Memory B cell (primary cell): ENCODE results near the gene BICC1.

Experiments used
- ATAC-seq: fragments of 150-1000 bp; cut with Tn5 transposase; 2 replicates; pipeline ENCODE4 v1.10.0; 2021; ENCODE audit warnings: low read depth, mild to moderate bottlenecking, moderate library complexity
- DNase-seq, 2 donors: peaks; one replicate each; pipeline ENCODE4 v3.0.0; 2022; ENCODE audit warnings: low spot score in 2 of 2
- H3K27ac Mint-ChIP-seq: one replicate; pipeline ENCODE4 v1.8.0; 2022; ENCODE audit warnings: mild to moderate bottlenecking, moderate library complexity, mixed read lengths
- H3K27me3 Mint-ChIP-seq: one replicate; pipeline ENCODE4 v1.8.0; 2022; ENCODE audit warnings: mixed read lengths
- H3K36me3 Mint-ChIP-seq: one replicate; pipeline ENCODE4 v1.8.0; 2022; ENCODE audit warnings: mild to moderate bottlenecking, mixed read lengths
- H3K4me1 Mint-ChIP-seq: one replicate; pipeline ENCODE4 v1.8.0; 2022; ENCODE audit warnings: mixed read lengths
- H3K4me3 Mint-ChIP-seq: one replicate; pipeline ENCODE4 v1.8.0; 2022; ENCODE audit warnings: mild to moderate bottlenecking, moderate library complexity, mixed read lengths
- H3K9me3 Mint-ChIP-seq: one replicate; pipeline ENCODE4 v1.8.0; 2022; ENCODE audit warnings: mixed read lengths

BICC1 gene

GRCh38 chr10:58531084-58531695 lies 18.5 kb downstream of the BICC1 start:
- Mint-ChIP-seq H3K4me3 (no peak overlapping the region), H3K9me3 (peaks cover 5% of the 10 kb centered on the region), H3K36me3 (no peaks in the 10 kb centered on the region), H3K27ac (no peak overlapping the region), H3K4me1 (no peaks in the 10 kb centered on the region), H3K27me3 (no peaks in the 10 kb centered on the region)
- ATAC-seq = peak; percentile 51
- peak; percentile 28 to 30 for DNase-seq

- Mint-ChIP-seq H3K36me3 (no peaks in the 10 kb centered on the region), H3K4me1 (no peaks in the 10 kb centered on the region), H3K9me3 (peaks cover 7% of the 10 kb centered on the region), H3K4me3 (no peak overlapping the region), H3K27ac (no peak overlapping the region), H3K27me3 (no peaks in the 10 kb centered on the region)
- DNase-seq (no peak), ATAC-seq (no peak)
Observed at GRCh38 chr10:58535311-58535710, 22.6 kb downstream of the BICC1 start.

GRCh38 chr10:58543141-58543540 lies 30.5 kb downstream of the BICC1 start:
- H3K27ac Mint-ChIP-seq = no peak overlapping the region
- DNase-seq = no peak
- no peaks in the 10 kb centered on the region for H3K4me1 Mint-ChIP-seq
- ATAC-seq = no peak
- no peaks in the 10 kb centered on the region for H3K27me3 Mint-ChIP-seq
- H3K36me3 Mint-ChIP-seq = no peaks in the 10 kb centered on the region
- no peaks in the 10 kb centered on the region for H3K9me3 Mint-ChIP-seq
- H3K4me3 Mint-ChIP-seq = no peak overlapping the region

GRCh38 chr10:58544135-58544534 lies 31.5 kb downstream of the BICC1 start:
- no peak for ATAC-seq
- no peak for DNase-seq
- no peak overlapping the region for H3K4me3 Mint-ChIP-seq
- no peaks in the 10 kb centered on the region for H3K4me1 Mint-ChIP-seq
- H3K9me3 Mint-ChIP-seq = no peaks in the 10 kb centered on the region
- H3K36me3 Mint-ChIP-seq = no peaks in the 10 kb centered on the region
- no peak overlapping the region for H3K27ac Mint-ChIP-seq
- no peaks in the 10 kb centered on the region for H3K27me3 Mint-ChIP-seq

DNA sequence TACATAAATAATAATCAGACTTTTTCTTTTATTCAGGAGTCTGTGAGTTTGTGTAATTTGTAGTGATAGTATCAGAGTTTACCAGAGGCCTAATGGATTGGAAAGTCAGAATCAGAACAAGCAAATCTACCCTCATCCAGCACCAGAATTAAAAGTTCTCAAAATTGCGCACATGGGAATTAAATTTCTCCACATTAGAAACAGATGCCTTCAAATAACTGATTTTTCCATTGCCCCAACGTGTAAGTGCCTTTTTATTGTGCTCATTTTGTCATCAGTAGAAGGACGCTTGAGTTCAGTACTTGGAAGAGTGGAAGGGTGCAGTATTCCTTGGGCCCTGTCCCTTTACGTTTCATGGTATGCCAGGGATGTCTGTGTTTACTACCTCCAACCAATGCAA lies 32.8 kb downstream of the BICC1 start:
- H3K4me1 Mint-ChIP-seq = no peaks in the 10 kb centered on the region
- no peak for DNase-seq
- ATAC-seq = no peak
- no peaks in the 10 kb centered on the region for H3K36me3 Mint-ChIP-seq
- H3K4me3 Mint-ChIP-seq = no peak overlapping the region
- H3K27me3 Mint-ChIP-seq = no peaks in the 10 kb centered on the region
- no peak overlapping the region for H3K27ac Mint-ChIP-seq
- no peaks in the 10 kb centered on the region for H3K9me3 Mint-ChIP-seq

- no peaks in the 10 kb centered on the region for H3K27me3 Mint-ChIP-seq
- H3K4me1 Mint-ChIP-seq = no peaks in the 10 kb centered on the region
- no peak for ATAC-seq
- no peak overlapping the region for H3K4me3 Mint-ChIP-seq
- H3K36me3 Mint-ChIP-seq = no peaks in the 10 kb centered on the region
- H3K27ac Mint-ChIP-seq = no peak overlapping the region
- no peak for DNase-seq
- H3K9me3 Mint-ChIP-seq = no peaks in the 10 kb centered on the region
Observed at GRCh38 chr10:58546137-58546536, 33.5 kb downstream of the BICC1 start.

- Mint-ChIP-seq H3K27me3 (no peaks in the 10 kb centered on the region), H3K36me3 (no peaks in the 10 kb centered on the region), H3K4me1 (no peaks in the 10 kb centered on the region), H3K9me3 (no peaks in the 10 kb centered on the region), H3K4me3 (no peak overlapping the region), H3K27ac (no peak overlapping the region)
- DNase-seq (no peak), ATAC-seq (no peak)
Observed at GRCh38 chr10:58546722-58547445, 34.2 kb downstream of the BICC1 start.

DNA sequence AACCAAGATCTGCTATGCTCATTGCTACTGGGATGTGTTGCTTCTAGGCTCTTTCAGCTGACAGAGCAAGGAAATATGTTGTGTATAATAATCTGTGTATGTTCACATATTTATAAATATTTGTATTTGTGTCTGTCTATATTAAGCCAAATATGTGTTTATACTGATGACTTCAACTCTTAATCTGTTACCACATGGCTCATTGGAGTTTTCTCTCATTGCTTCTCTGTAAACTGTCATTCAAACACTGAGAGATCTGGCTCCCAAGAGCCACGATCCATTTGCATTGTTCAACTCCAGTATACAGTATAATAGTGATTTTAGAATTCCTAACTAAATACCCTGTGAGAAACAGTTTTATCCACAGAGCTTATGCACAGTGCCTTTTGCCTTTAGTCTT lies 35.3 kb downstream of the BICC1 start:
- no peak overlapping the region for H3K27ac Mint-ChIP-seq

DNA sequence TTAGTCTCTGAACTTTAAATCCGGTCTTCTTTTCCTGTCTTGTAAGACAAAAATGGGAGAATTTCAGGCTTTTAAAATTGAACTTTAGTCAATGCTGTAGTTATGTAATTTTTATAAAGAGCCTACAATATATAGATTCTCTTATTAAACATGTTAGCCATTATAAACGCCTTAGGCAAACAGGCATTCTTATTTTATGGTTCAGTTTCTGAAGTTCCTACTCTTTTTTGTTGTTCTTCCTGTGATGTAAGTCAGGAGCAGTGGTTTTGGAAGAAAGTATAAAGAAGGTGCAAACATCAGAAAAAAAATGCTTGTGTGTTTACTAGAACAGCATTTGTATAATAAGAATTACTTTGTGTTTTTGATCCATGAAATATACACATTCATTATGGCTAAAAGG lies 41.6 kb downstream of the BICC1 start:
- no peak for ATAC-seq
- DNase-seq = no peak
- no peak overlapping the region for H3K27ac Mint-ChIP-seq
- H3K4me1 Mint-ChIP-seq = no peaks in the 10 kb centered on the region
- no peaks in the 10 kb centered on the region for H3K27me3 Mint-ChIP-seq
- no peak overlapping the region for H3K4me3 Mint-ChIP-seq
- H3K36me3 Mint-ChIP-seq = no peaks in the 10 kb centered on the region
- H3K9me3 Mint-ChIP-seq = peaks cover 5% of the 10 kb centered on the region

More for the DNA sequence above, 35.3 kb downstream of the BICC1 start:
- DNase-seq = no peak
- Mint-ChIP-seq H3K4me3 (no peak overlapping the region), H3K36me3 (no peaks in the 10 kb centered on the region), H3K27me3 (no peaks in the 10 kb centered on the region), H3K4me1 (no peaks in the 10 kb centered on the region), H3K9me3 (no peaks in the 10 kb centered on the region)
- no peak for ATAC-seq

- H3K9me3 Mint-ChIP-seq = peaks cover 11% of the 10 kb centered on the region
- H3K4me3 Mint-ChIP-seq = no peak overlapping the region
- H3K27me3 Mint-ChIP-seq = no peaks in the 10 kb centered on the region
Observed at GRCh38 chr10:58555170-58555929, 42.7 kb downstream of the BICC1 start.

DNA sequence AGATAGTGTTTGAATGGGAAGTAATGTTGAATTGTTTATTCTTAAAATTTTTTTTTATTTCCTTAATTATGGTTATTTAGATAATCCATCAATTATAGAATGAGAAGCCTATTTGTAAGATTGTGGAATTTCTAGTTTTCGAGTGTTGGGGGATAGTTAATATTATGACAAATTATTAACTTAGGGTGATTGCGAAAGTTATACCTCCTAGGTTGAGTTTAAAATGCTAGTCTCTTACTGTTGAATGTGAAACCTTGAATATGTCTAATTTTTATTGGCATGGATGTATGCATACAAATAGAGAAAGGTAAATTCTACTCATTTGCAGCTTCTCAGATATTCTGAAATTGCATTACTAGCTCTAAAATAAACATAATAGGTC lies 43.2 kb downstream of the BICC1 start:
- DNase-seq (no peak), ATAC-seq (no peak)
- no peaks in the 10 kb centered on the region for H3K27me3 Mint-ChIP-seq
- H3K4me1 Mint-ChIP-seq = no peaks in the 10 kb centered on the region
- H3K4me3 Mint-ChIP-seq = no peak overlapping the region
- peaks cover 13% of the 10 kb centered on the region for H3K9me3 Mint-ChIP-seq
- H3K27ac Mint-ChIP-seq = no peak overlapping the region
- H3K36me3 Mint-ChIP-seq = no peaks in the 10 kb centered on the region

More at GRCh38 chr10:58555170-58555929, 42.7 kb downstream of the BICC1 start:
- Mint-ChIP-seq H3K4me1 (no peaks in the 10 kb centered on the region), H3K36me3 (no peaks in the 10 kb centered on the region), H3K27ac (no peak overlapping the region)
- ATAC-seq (no peak), DNase-seq (no peak)

GRCh38 chr10:58556516-58557165 lies 44.0 kb downstream of the BICC1 start:
- H3K36me3 Mint-ChIP-seq = no peaks in the 10 kb centered on the region
- no peak overlapping the region for H3K27ac Mint-ChIP-seq
- no peak overlapping the region for H3K4me3 Mint-ChIP-seq
- H3K9me3 Mint-ChIP-seq = peaks cover 18% of the 10 kb centered on the region
- DNase-seq = no peak
- ATAC-seq = no peak
- no peaks in the 10 kb centered on the region for H3K4me1 Mint-ChIP-seq
- H3K27me3 Mint-ChIP-seq = no peaks in the 10 kb centered on the region

GRCh38 chr10:58557714-58558113 lies 45.0 kb downstream of the BICC1 start:
- Mint-ChIP-seq H3K36me3 (peaks cover 1% of the 10 kb centered on the region), H3K27ac (no peak overlapping the region), H3K4me1 (no peaks in the 10 kb centered on the region), H3K27me3 (no peaks in the 10 kb centered on the region), H3K4me3 (no peak overlapping the region), H3K9me3 (peaks cover 25% of the 10 kb centered on the region)
- no peak for DNase-seq
- ATAC-seq = no peak

DNA sequence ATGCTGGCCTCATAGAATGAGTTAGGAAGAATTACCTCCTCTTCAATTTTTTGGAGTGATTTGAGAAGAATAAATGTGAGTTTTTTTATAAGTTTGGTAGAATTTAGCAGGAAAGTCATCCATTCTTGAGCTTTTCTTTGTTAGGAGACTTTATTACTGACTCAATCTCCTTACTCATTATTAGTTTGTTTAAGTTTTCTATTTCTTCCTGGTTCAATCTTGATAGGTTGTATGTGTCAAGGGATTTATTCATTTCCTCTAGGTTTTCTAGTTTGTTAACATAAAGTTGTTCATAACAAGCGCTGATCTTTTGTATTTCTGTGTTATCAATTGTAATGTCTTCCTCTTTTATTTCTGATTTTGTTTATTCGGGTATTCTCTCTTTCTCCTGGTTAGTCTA lies 47.4 kb downstream of the BICC1 start:
- no peak overlapping the region for H3K27ac Mint-ChIP-seq
- no peak overlapping the region for H3K4me3 Mint-ChIP-seq
- peaks cover 28% of the 10 kb centered on the region for H3K9me3 Mint-ChIP-seq
- DNase-seq (no peak), ATAC-seq (no peak)
- H3K36me3 Mint-ChIP-seq = peaks cover 2% of the 10 kb centered on the region
- H3K27me3 Mint-ChIP-seq = no peaks in the 10 kb centered on the region
- H3K4me1 Mint-ChIP-seq = no peaks in the 10 kb centered on the region
